Endodermal cell (in vitro differentiated cells): ENCODE data around the gene PDGFRB. TPM values are rescaled to one million over a fixed set of nuclear protein-coding genes. Genes with fewer than 3 reads are reported as not detected.

ENCODE experiments used
- DNase-seq: peaks from one replicate; pipeline ENCODE4 v3.0.0-alpha.2; 2017
- H3K27ac ChIP-seq: 2 replicates; pipeline ENCODE4 v1.5.1; 2013; ENCODE audit warnings: mild to moderate bottlenecking, low read depth, low read length, moderate library complexity
- H3K27me3 ChIP-seq: 2 replicates; pipeline ENCODE4 v1.6.1; 2013; ENCODE audit warnings: mild to moderate bottlenecking, low read length, moderate library complexity; ENCODE audit not compliant: insufficient read depth, control insufficient read depth, poor library complexity, severe bottlenecking
- H3K36me3 ChIP-seq: 2 replicates; pipeline ENCODE4 v1.7.0; 2013; ENCODE audit warnings: mild to moderate bottlenecking, low read length, moderate library complexity; ENCODE audit not compliant: control insufficient read depth, insufficient read depth
- H3K4me1 ChIP-seq: one replicate; pipeline ENCODE4 v1.7.0; 2013; ENCODE audit warnings: low read length; ENCODE audit not compliant: control insufficient read depth, insufficient read depth
- H3K4me3 ChIP-seq: 2 replicates; pipeline ENCODE4 v1.5.1; 2013; ENCODE audit warnings: mild to moderate bottlenecking, low read length, moderate library complexity
- H3K9ac ChIP-seq: 2 replicates; pipeline ENCODE4 v1.6.1; 2013; ENCODE audit warnings: mild to moderate bottlenecking, low read length, moderate library complexity; ENCODE audit not compliant: poor library complexity, severe bottlenecking; ENCODE audit errors: extremely low read depth
- H3K9me3 ChIP-seq: 2 replicates; pipeline ENCODE4 v1.6.1; 2013; ENCODE audit warnings: mild to moderate bottlenecking, low read length, moderate library complexity; ENCODE audit not compliant: control insufficient read depth
- H3K27ac Mint-ChIP-seq: 2 replicates; pipeline ENCODE4 v1.8.0; 2020; ENCODE audit warnings: mixed read lengths
- H3K27me3 Mint-ChIP-seq: 2 replicates; pipeline ENCODE4 v1.8.0; 2021; ENCODE audit warnings: mild to moderate bottlenecking, mixed read lengths; ENCODE audit not compliant: insufficient read depth
- H3K36me3 Mint-ChIP-seq: 2 replicates; pipeline ENCODE4 v1.8.0; 2020; ENCODE audit warnings: low read depth, mixed read lengths
- H3K4me1 Mint-ChIP-seq: 2 replicates; pipeline ENCODE4 v1.8.0; 2020; ENCODE audit warnings: mixed read lengths
- H3K4me3 Mint-ChIP-seq: 2 replicates; pipeline ENCODE4 v1.8.0; 2020; ENCODE audit warnings: mild to moderate bottlenecking, moderate library complexity, mixed read lengths
- H3K9me3 Mint-ChIP-seq: 2 replicates; pipeline ENCODE4 v1.8.0; 2020; ENCODE audit warnings: mild to moderate bottlenecking, mixed read lengths
- WGBS, 2 experiments: methylation state at CpG; one replicate each; pipeline versions ENCODE4 v1.1.5 to v1.1.7; 2013; ENCODE audit warnings: missing lambda C conversion rate in 2 of 2, mixed read lengths in 1 of 2; ENCODE audit not compliant: insufficient coverage in 1 of 2, insufficient read length in 1 of 2; 5-methylcytosine and 5-hydroxymethylcytosine counted together
- total RNA-seq, 2 donors: library from RNA; stranded (reverse); fragmentation: NEBNext Ultra II Directional in 1 of 2; extraction: Animal tissue kit (Norgen Biotek cat#: 25700) in 1 of 2; gene quantifications; 2 replicates in 1 of 2; 3 replicates in 1 of 2; pipeline ENCODE4 v1.2.1, GENCODE V29; 2021
- TF ChIP-seq, protein P1 (sequence below): fragments of 200-600 bp; sonication (generic); conservative IDR thresholded peaks from 2 replicates; pipeline ENCODE4 v1.5.0; 2021; ENCODE audit warnings: antibody characterized with exemption, mild to moderate bottlenecking

The PDGFRB gene
- total RNA-seq, 2 donors from 2014 or later: 4.1 to 6.5 TPM

DNA sequence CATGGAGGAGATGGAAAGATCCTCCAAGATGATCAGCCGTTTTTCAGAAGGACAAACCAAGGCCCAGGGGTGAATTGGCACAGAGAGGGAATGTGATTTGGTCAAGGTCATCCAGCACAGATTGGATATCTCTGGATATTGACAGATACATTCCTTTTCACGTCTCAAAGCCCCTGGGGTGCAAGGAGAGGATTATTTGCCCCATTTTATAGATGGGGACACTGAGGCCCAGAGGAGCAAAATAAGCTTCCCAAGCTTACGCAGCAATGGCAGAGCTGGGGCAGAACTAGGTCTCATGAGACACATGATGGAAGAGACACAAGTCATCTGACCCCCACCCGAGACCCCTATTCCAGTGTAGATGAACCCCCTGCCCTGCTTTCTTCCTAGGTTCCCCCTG lies 895 bp upstream of the PDGFRB start:
- Histone ChIP-seq H3K36me3 (no peaks in the 10 kb centered on the region), H3K9ac (no peak overlapping the region)

DNA sequence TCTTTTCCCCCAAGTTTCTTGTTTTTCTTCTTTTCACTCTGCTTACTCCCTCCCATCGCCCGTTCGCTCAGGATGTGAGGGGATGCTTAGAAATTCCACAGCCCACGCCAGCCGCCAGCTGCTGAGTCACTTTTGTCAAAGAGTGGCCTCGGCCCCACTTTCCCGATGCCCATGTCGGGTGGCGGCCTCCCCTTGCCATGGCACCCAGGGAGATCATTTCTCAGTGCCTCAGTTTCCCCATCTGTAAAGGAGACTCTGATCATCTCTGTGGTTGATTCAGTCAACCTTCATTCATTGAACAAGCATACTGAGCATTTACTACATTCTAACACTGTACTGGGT lies 353 bp upstream of the PDGFRB start:
- no peak for DNase-seq
- H3K4me3 ChIP-seq: no peak overlapping the region
- peak overlapping the region; percentile 41 for H3K27ac ChIP-seq
- no peaks in the 10 kb centered on the region for H3K36me3 Mint-ChIP-seq
- H3K9me3 Mint-ChIP-seq: no peaks in the 10 kb centered on the region
- TF ChIP-seq, protein P1, sequence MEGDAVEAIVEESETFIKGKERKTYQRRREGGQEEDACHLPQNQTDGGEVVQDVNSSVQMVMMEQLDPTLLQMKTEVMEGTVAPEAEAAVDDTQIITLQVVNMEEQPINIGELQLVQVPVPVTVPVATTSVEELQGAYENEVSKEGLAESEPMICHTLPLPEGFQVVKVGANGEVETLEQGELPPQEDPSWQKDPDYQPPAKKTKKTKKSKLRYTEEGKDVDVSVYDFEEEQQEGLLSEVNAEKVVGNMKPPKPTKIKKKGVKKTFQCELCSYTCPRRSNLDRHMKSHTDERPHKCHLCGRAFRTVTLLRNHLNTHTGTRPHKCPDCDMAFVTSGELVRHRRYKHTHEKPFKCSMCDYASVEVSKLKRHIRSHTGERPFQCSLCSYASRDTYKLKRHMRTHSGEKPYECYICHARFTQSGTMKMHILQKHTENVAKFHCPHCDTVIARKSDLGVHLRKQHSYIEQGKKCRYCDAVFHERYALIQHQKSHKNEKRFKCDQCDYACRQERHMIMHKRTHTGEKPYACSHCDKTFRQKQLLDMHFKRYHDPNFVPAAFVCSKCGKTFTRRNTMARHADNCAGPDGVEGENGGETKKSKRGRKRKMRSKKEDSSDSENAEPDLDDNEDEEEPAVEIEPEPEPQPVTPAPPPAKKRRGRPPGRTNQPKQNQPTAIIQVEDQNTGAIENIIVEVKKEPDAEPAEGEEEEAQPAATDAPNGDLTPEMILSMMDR: no peak
- no peaks in the 10 kb centered on the region for H3K9me3 ChIP-seq
- no peaks in the 10 kb centered on the region for H3K27me3 ChIP-seq
- H3K36me3 ChIP-seq: no peaks in the 10 kb centered on the region
- no peak overlapping the region for H3K9ac ChIP-seq
- 59 to 67% methylated on average over 8 to 9 of the region's 9 CpGs for WGBS, 2 experiments
- peaks cover 28% of the 10 kb centered on the region for H3K27me3 Mint-ChIP-seq
- peaks cover 28% of the 10 kb centered on the region for H3K4me1 Mint-ChIP-seq
- peak overlapping the region; percentile 48 for H3K27ac Mint-ChIP-seq
- H3K4me3 Mint-ChIP-seq: peak overlapping the region; percentile 43
- peaks cover 5% of the 10 kb centered on the region for H3K4me1 ChIP-seq

More for the DNA sequence above, 895 bp upstream of the PDGFRB start:
- 90 to 93% methylated on average over 3 to 4 of the region's 4 CpGs for WGBS, 2 experiments
- Mint-ChIP-seq H3K27ac (no peak overlapping the region), H3K27me3 (peaks cover 28% of the 10 kb centered on the region), H3K4me3 (no peak overlapping the region), H3K4me1 (peaks cover 31% of the 10 kb centered on the region), H3K36me3 (no peaks in the 10 kb centered on the region), H3K9me3 (no peaks in the 10 kb centered on the region)
- no peaks in the 10 kb centered on the region for H3K9me3 ChIP-seq
- no peak for DNase-seq
- no peak overlapping the region for H3K27ac ChIP-seq
- no peak overlapping the region for H3K4me3 ChIP-seq
- TF ChIP-seq, protein P1: no peak
- peaks cover 5% of the 10 kb centered on the region for H3K4me1 ChIP-seq
- no peaks in the 10 kb centered on the region for H3K27me3 ChIP-seq

DNA sequence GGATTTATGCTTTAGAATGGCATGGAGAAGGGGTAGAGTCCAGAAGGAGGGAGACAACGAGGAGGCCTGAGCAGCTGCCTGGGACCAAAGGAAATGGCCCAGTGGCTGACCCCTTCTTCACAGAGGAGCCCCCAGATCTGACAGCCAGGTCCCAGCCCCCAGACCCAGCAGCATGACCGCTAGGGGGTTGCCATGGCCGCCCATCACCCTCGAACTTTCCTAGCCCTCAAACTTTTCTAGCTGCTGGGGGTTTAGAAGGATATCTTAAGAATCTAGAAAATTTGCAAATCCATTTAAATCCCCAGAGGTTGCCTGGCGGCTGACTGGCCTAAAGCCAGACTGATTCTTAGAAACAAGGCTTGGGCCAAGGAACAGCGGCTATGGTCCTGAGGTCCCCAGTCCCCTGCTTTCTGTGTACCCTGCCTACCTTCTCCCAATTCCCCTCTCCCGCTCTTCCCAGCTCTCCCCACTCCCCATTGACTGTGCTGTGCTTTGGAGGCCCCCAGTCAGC lies 972 bp downstream of the PDGFRB start:
- no peaks in the 10 kb centered on the region for H3K36me3 ChIP-seq
- H3K36me3 Mint-ChIP-seq: no peaks in the 10 kb centered on the region
- 31 to 56% methylated on average over 2 to 7 of the region's 7 CpGs for WGBS, 2 experiments
- H3K4me3 Mint-ChIP-seq: peak overlapping the region; percentile 43
- no peaks in the 10 kb centered on the region for H3K27me3 ChIP-seq
- peak; percentile 74 for DNase-seq
- H3K4me1 ChIP-seq: peaks cover 5% of the 10 kb centered on the region
- TF ChIP-seq, protein P1: peak; percentile 40
- no peak overlapping the region for H3K27ac Mint-ChIP-seq
- peaks cover 33% of the 10 kb centered on the region for H3K27me3 Mint-ChIP-seq
- H3K27ac ChIP-seq: no peak overlapping the region
- peak overlapping the region; percentile 51 for H3K4me3 ChIP-seq
- H3K9me3 Mint-ChIP-seq: no peaks in the 10 kb centered on the region
- no peak overlapping the region for H3K9ac ChIP-seq
- H3K9me3 ChIP-seq: no peaks in the 10 kb centered on the region
- H3K4me1 Mint-ChIP-seq: peaks cover 25% of the 10 kb centered on the region
